ENCODE data around the gene TAF11L12.
"Not testable (repeated sequence)": the region's sequence is repeated elsewhere in the genome, so short reads cannot be mapped to it uniquely, and the experiment has no call there.

Gene TAF11L12

DNA sequence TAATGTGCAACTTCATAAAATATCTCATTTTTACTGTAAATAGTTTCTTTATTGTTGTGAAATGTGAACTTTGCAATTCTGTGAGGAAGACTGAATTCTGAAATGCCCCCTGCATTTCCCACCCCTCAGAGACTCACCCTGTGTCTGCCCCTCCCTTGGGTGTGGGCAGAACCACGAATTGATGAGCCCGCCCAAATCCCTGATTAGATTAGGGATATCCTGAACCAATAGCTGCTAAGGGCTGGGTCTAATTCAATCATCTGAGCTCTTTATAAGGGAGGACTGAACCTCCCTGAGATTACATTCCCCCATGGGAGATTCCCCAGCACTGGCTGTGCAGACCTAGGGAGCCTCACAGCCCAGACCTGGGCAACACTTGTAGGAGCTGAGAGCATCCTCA, at the start of gene TAF11L12:
Gene TAF11L12, plus strand, starts transcription at position 301 of the 400 bp plus-strand sequence.
- DNase-seq: not testable (repeated sequence)

- DNase-seq: not testable (repeated sequence)
Measured at GRCh38 chr5:17585658-17586057, 24.5 kb upstream of the TAF11L12 start, which contains the start of gene TAF11L7. TAF11L7 (minus strand) TSS chr5:17585758.

DNA sequence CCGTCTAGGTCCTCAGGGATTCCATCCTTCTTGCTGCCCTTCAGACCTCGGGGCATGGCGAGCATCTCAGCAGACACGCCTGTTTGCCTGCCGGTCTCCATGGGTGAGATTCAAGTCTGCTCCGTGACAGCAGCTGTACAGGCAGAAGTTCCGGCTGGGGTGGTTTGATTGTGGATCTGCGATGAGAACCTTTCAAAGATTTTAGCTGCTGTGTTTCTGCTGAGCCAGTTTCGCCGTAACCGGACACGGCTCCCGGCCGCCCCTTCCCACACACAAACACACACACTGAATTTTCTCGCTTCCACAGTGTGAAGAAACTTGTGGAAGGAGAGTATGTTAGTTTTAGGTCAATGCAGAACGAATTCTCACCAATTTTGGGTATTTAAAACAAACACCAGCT, 19.3 kb upstream of the TAF11L12 start, which contains the start of gene TAF11L8:
Gene TAF11L8, minus strand, starts transcription at position 101 of the 400 bp plus-strand sequence.
- not testable (repeated sequence) for DNase-seq

- DNase-seq: not testable (repeated sequence)
Measured at GRCh38 chr5:17594255-17594654, 15.9 kb upstream of the TAF11L12 start, which contains the start of gene TAF11L9. TAF11L9 (minus strand) TSS chr5:17594394.

DNA sequence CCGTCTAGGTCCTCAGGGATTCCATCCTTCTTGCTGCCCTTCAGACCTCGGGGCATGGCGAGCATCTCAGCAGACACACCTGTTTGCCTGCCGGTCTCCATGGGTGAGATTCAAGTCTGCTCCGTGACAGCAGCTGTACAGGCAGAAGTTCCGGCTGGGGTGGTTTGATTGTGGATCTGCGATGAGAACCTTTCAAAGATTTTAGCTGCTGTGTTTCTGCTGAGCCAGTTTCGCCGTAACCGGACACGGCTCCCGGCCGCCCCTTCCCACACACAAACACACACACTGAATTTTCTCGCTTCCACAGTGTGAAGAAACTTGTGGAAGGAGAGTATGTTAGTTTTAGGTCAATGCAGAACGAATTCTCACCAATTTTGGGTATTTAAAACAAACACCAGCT, 12.5 kb upstream of the TAF11L12 start, which contains the start of gene TAF11L10:
Gene TAF11L10, minus strand, starts transcription at position 101 of the 400 bp plus-strand sequence.
- not testable (repeated sequence) for DNase-seq

DNA sequence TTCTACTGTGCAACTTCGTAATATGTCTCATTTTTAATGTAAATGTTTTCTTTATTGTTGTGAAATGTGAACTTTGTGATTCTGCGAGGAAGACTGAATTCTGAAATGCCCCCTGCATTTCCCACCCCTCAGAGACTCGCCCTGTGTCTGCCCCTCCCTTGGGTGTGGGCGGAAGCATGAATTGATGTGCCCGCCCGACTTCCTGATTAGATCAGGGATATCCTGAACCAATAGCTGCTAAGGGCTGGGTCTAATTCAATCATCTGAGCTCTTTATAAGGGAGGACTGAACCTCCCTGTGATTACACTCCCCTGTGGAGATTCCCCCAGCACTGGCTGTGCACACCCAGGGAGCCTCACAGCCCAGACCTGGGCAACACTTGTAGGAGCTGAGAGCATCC, 6.3 kb upstream of the TAF11L12 start, which contains the start of gene TAF11L11:
Gene TAF11L11, plus strand, starts transcription at position 304 of the 400 bp plus-strand sequence.
- not testable (repeated sequence) for DNase-seq

DNA sequence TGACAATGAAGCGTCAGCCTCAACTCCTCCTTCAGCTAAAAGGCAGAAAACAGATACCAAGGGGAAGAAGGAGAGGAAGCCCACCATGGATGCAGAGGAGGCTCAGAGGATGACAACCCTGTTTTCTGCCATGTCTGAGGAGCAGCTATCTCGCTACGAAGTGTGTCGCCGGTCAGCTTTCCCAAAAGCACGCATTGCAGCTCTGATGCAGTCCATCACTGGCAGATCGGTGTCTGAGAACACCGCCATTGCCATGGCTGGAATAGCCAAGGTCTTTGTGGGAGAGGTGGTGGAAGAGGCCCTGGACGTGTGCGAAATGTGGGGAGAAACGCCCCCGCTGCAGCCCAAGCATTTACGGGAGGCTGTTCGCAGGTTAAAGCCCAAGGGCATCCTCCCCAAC, 5.2 kb upstream of the TAF11L12 start:
- no peak for DNase-seq

GRCh38 chr5:17607461-17607860, 2.7 kb upstream of the TAF11L12 start:
- not testable (repeated sequence) for DNase-seq

DNA sequence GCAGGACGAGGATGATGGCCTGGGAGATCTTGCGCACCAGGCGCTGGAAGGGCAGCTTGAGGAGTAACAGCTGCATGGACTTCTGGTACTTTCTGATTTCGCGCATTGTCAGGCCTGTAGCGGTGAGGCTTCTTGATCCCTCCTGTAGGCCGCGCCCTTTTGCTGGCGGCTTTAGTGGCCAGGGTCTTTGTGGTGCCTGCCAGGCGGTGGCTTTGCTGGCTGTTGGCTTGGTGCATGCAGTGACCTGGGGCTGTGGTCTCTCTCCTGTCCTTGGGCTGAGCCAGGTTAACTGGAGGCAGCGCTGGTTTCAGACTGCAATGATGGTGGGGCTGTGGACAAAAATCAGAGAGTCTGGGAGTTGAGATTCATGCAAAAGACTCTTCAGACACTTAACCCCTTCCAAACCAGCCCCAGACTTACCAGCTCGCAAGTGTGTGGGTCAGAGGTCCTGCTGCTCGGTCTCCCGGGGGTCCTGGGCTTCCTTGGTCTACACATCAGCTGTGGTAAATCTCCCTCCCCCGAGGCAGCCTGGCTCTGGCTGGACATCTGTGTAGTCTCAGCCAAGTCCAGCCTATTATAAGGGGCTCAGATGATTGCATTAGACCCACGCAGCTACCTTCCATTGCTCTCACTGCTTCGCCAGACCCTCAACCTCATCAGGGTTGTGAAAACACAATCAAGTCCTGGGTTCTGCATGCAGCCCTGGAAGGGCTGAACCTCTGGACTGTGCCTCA, 4.8 kb downstream of the TAF11L12 start:
- no peak for DNase-seq

- no peak for DNase-seq
Measured at GRCh38 chr5:17619354-17619753, 9.2 kb downstream of the TAF11L12 start.

DNA sequence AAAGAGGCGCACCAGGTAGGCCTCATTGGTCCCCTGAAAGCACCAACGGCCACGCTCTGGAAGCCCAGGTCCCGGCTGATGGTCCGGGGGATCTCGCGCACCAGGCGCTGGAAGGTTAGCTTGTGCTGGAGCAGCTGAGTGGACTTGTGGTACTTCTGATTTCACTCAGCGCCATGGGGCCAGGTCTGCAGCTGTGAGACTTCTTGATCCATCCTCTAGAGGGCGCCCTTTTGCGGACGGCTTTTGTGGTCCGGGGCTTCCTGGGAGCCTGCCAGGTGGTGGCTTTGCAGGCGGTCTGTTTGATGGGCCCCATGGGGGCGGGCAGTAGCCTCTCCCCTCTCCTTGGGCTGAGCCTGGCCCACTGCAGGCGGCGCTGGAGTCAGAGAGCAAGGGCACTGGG, 10.4 kb downstream of the TAF11L12 start:
- DNase-seq: no peak

DNA sequence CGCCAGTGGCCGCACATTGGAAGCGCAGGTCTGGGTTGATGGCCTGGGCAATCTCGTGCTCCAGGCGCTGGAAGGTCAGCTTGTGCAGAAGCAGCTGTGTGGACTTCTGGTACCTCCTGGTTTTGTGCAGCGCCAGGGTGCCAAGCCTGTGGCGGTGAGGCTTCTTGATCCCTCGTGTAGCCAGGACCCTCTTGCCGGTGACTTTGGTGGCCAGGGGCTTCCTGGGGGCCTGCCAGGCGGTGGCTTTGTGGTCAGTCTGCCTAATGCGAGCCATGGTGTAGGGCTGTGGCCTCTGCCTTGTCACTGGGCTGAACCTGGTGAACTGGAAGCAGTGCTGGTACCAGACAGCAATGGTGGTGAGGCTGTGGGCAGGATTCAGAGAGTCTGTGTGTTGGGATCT, 15.5 kb downstream of the TAF11L12 start:
- DNase-seq: no peak

DNA sequence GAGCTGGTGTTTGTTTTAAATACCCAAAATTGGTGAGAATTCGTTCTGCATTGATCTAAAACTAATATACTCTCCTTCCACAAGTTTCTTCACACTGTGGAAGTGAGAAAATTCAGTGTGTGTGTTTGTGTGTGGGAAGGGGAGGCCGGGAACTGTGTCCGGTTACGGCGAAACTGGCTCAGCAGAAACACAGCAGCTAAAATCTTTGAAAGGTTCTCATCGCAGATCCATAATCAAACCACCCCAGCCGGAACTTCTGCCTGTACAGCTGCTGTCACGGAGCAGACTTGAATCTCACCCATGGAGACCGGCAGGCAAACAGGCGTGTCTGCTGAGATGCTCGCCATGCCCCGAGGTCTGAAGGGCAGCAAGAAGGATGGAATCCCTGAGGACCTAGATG, 21.6 kb downstream of the TAF11L12 start, which contains the start of gene TAF11L13:
Gene TAF11L13, plus strand, starts transcription at position 301 of the 400 bp plus-strand sequence.
- not testable (repeated sequence) for DNase-seq

- DNase-seq: no peak
Measured at GRCh38 chr5:17634160-17634559, 24.0 kb downstream of the TAF11L12 start, which contains the start of gene TAF11L14. TAF11L14 (plus strand) TSS chr5:17634460.

GRCh38 chr5:17649232-17649631, 39.0 kb downstream of the TAF11L12 start:
- not testable (repeated sequence) for DNase-seq

DNA sequence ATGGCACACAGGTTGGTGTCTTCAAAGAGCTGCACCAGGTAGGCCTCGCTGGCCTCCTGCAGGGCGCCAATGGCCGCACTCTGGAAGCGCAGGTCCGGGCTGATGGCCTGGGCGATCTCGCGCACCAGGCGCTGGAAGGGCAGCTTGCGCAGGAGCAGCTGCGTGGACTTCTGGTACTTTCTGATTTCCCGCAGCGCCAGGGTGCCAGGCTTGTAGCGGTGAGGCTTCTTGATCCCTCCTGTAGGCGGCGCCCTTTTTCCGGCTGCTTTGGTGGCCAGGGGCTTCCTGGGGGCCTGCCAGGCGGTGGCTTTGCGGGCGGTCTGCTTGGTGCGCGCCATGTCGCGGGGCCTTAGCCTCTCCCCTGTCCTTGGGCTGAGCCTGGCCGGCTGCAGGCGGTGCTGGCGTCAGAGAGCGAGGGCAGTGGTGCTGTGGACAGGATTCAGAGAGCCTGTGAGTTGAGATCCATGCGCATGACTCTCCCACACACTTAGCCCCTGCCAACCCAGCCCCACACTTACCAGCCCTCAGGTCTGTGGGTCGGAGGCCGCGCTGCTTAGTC, 45.1 kb downstream of the TAF11L12 start:
- not testable (repeated sequence) for DNase-seq

GRCh38 chr5:17655921-17656320, 45.7 kb downstream of the TAF11L12 start:
- no peak for DNase-seq
